Mesothelial cell of epicardium (in vitro differentiated cells): Measurements from ENCODE around the gene LIN52. TPM values are rescaled to one million over a fixed set of nuclear protein-coding genes. Genes with fewer than 3 reads are reported as not detected.

Source experiments
- DNase-seq, 2 experiments: peaks; one replicate each; pipeline ENCODE4 v3.0.0; 2021; ENCODE audit warnings: low spot score in 2 of 2; ENCODE audit not compliant: unreplicated experiment in 2 of 2
- H3K27ac Mint-ChIP-seq: 2 replicates; pipeline ENCODE4 v1.8.0; 2021; ENCODE audit warnings: mixed read lengths
- H3K27me3 Mint-ChIP-seq: 2 replicates; pipeline ENCODE4 v1.8.0; 2021; ENCODE audit warnings: low read depth, mixed read lengths
- H3K36me3 Mint-ChIP-seq: 2 replicates; pipeline ENCODE4 v1.8.0; 2021; ENCODE audit warnings: mixed read lengths
- H3K4me1 Mint-ChIP-seq: 2 replicates; pipeline ENCODE4 v1.8.0; 2021; ENCODE audit warnings: mixed read lengths
- H3K4me3 Mint-ChIP-seq: 2 replicates; pipeline ENCODE4 v1.8.0; 2021; ENCODE audit warnings: mild to moderate bottlenecking, moderate library complexity, mixed read lengths
- H3K9me3 Mint-ChIP-seq: 2 replicates; pipeline ENCODE4 v1.8.0; 2021; ENCODE audit warnings: mixed read lengths
- CTCF ChIP-seq: fragments of 200-600 bp; sonication (generic); IDR thresholded peaks from one replicate; pipeline ENCODE4 v1.5.0; 2021; ENCODE audit warnings: antibody characterized with exemption; ENCODE audit not compliant: unreplicated experiment
- total RNA-seq: library from RNA; stranded (reverse); gene quantifications from 3 replicates; pipeline ENCODE4 v1.2.1, GENCODE V29; 2021

Gene LIN52
- total RNA-seq, 1 donor from 2014 or later, result 11.4 TPM

- Mint-ChIP-seq H3K27me3 (peaks cover 2% of the 10 kb centered on the region), H3K9me3 (no peaks in the 10 kb centered on the region), H3K4me1 (peaks cover 13% of the 10 kb centered on the region), H3K36me3 (no peaks in the 10 kb centered on the region), H3K27ac (no peak overlapping the region), H3K4me3 (no peak overlapping the region)
- TF ChIP-seq CTCF, result no peak
- DNase-seq, result no peak
These were observed 49.7 kb downstream of the LIN52 start for GRCh38 chr14:74134484-74134883.

GRCh38 chr14:74135426-74135825 lies 50.7 kb downstream of the LIN52 start:
- H3K4me1 Mint-ChIP-seq, result peaks cover 16% of the 10 kb centered on the region
- TF ChIP-seq CTCF, result no peak
- H3K36me3 Mint-ChIP-seq, result no peaks in the 10 kb centered on the region
- no peak for DNase-seq
- H3K9me3 Mint-ChIP-seq, result no peaks in the 10 kb centered on the region
- no peak overlapping the region for H3K27ac Mint-ChIP-seq
- H3K27me3 Mint-ChIP-seq, result peaks cover 2% of the 10 kb centered on the region
- H3K4me3 Mint-ChIP-seq, result no peak overlapping the region

GRCh38 chr14:74140374-74140850 lies 55.7 kb downstream of the LIN52 start:
- no peak overlapping the region for H3K27ac Mint-ChIP-seq
- peaks cover 2% of the 10 kb centered on the region for H3K36me3 Mint-ChIP-seq
- H3K9me3 Mint-ChIP-seq, result no peaks in the 10 kb centered on the region
- TF ChIP-seq CTCF, result no peak
- H3K4me3 Mint-ChIP-seq, result no peak overlapping the region
- no peaks in the 10 kb centered on the region for H3K27me3 Mint-ChIP-seq
- no peak for DNase-seq
- H3K4me1 Mint-ChIP-seq, result peaks cover 9% of the 10 kb centered on the region

DNA sequence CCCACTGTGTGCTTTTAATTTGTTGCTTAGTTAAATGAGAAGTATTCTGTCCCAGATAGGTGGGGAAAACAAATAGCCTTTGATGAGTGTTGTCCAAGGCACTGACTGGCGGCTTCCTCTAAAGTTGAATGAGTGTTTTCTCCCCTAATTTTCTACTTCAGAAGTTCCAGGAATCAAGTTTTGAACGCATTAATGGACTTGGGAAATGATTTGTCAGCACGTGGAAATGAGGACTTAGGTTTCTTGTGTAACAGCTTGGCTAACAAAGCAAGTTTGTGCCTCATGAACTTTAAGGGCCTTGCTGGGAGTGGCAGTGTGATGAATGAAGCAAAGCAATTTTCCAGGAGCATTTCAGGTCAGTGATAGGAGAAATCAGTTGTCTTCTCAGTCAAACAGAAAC lies 56.9 kb downstream of the LIN52 start:
- no peak for DNase-seq
- Mint-ChIP-seq H3K4me3 (no peak overlapping the region), H3K36me3 (peaks cover 2% of the 10 kb centered on the region), H3K27ac (no peak overlapping the region), H3K9me3 (no peaks in the 10 kb centered on the region), H3K27me3 (no peaks in the 10 kb centered on the region), H3K4me1 (peaks cover 6% of the 10 kb centered on the region)
- no peak for TF ChIP-seq CTCF

- no peaks in the 10 kb centered on the region for H3K9me3 Mint-ChIP-seq
- H3K4me1 Mint-ChIP-seq, result peaks cover 6% of the 10 kb centered on the region
- H3K27ac Mint-ChIP-seq, result no peak overlapping the region
- no peak overlapping the region for H3K4me3 Mint-ChIP-seq
- peaks cover 2% of the 10 kb centered on the region for H3K36me3 Mint-ChIP-seq
- H3K27me3 Mint-ChIP-seq, result no peaks in the 10 kb centered on the region
- TF ChIP-seq CTCF, result no peak
- no peak for DNase-seq
These were observed 57.8 kb downstream of the LIN52 start for GRCh38 chr14:74142523-74142922.

GRCh38 chr14:74144789-74145188 lies 60.0 kb downstream of the LIN52 start:
- H3K9me3 Mint-ChIP-seq, result no peaks in the 10 kb centered on the region
- no peaks in the 10 kb centered on the region for H3K27me3 Mint-ChIP-seq
- no peak overlapping the region for H3K4me3 Mint-ChIP-seq
- H3K27ac Mint-ChIP-seq, result no peak overlapping the region
- peaks cover 2% of the 10 kb centered on the region for H3K36me3 Mint-ChIP-seq
- TF ChIP-seq CTCF, result no peak
- H3K4me1 Mint-ChIP-seq, result peaks cover 6% of the 10 kb centered on the region
- DNase-seq, result no peak
